Left lung (tissue), 10 donors: ENCODE measurements around the gene CKB. TPM values are rescaled to one million over a fixed set of nuclear protein-coding genes. Genes with fewer than 3 reads are reported as not detected.

ENCODE experiments used
- ATAC-seq: fragments of 200-7000 bp; cut with Tn5 transposase; one replicate; pipeline ENCODE4 v1.9.1; 2020; ENCODE audit warnings: moderate library complexity
- DNase-seq, 4 donors: peaks; one replicate each; pipeline ENCODE4 v3.0.0-alpha.2; 2013 to 2020
- H3K27ac ChIP-seq, 2 donors: fragments of 200-600 bp; sonication (generic) in 1 of 2; one replicate each; pipeline versions ENCODE4 v1.5.0 to v1.8.0; 2020 to 2021
- H3K27me3 ChIP-seq, 2 donors: fragments of 200-600 bp; sonication (generic) in 1 of 2; one replicate each; pipeline versions ENCODE4 v1.5.0 to v1.8.0; 2020 to 2021
- H3K36me3 ChIP-seq, 2 donors: fragments of 200-600 bp; sonication (generic) in 1 of 2; one replicate each; pipeline versions ENCODE4 v1.5.0 to v1.8.0; 2020 to 2021
- H3K4me1 ChIP-seq, 2 donors: fragments of 200-600 bp; one replicate each; pipeline ENCODE4 v1.8.0; 2021
- H3K4me3 ChIP-seq, 2 donors: fragments of 200-600 bp; sonication (generic) in 1 of 2; one replicate each; pipeline versions ENCODE4 v1.5.0 to v1.8.0; 2020 to 2021; ENCODE audit warnings: mild to moderate bottlenecking in 1 of 2
- H3K9me3 ChIP-seq, 2 donors: fragments of 200-600 bp; sonication (generic) in 1 of 2; one replicate each; pipeline versions ENCODE4 v1.5.0 to v1.8.0; 2020 to 2021
- intact Hi-C, 2 donors: fragments of 100-400 bp; cut with DNase I; formaldehyde crosslinking; loops; one replicate each; pipeline versions ENCODE4 v1.11.2 to v1.14.2; 2022
- polyA plus RNA-seq, 6 donors: library from polyadenylated mRNA; unstranded; fragments of 120-200 nt; gene quantifications; one replicate each; pipeline ENCODE4 v1.2.1, GENCODE V29; 2013; ENCODE audit not compliant: insufficient read length in 6 of 6
- total RNA-seq, 2 donors: library from RNA; stranded (reverse); fragmentation: NEBNext Ultra II Directional; extraction: Animal tissue kit (Norgen Biotek cat#: 25700); gene quantifications; one replicate each; pipeline ENCODE4 v1.2.1, GENCODE V29; 2021
- TF ChIP-seq, protein P1 (sequence below), 2 donors: fragments of 200-600 bp; sonication (generic) in 1 of 2; IDR thresholded peaks; one replicate each; pipeline versions ENCODE4 v1.5.0 to v1.8.0; 2021; ENCODE audit warnings: antibody characterized with exemption in 2 of 2
- donor health status: DM: no; HTN: yes; CAD: no.
- donor health status: DM: no; HTN: no; CAD: no.

The CKB gene
- total and polyA plus RNA-seq, 8 donors, result 129 to 312 (median 210) TPM

DNA sequence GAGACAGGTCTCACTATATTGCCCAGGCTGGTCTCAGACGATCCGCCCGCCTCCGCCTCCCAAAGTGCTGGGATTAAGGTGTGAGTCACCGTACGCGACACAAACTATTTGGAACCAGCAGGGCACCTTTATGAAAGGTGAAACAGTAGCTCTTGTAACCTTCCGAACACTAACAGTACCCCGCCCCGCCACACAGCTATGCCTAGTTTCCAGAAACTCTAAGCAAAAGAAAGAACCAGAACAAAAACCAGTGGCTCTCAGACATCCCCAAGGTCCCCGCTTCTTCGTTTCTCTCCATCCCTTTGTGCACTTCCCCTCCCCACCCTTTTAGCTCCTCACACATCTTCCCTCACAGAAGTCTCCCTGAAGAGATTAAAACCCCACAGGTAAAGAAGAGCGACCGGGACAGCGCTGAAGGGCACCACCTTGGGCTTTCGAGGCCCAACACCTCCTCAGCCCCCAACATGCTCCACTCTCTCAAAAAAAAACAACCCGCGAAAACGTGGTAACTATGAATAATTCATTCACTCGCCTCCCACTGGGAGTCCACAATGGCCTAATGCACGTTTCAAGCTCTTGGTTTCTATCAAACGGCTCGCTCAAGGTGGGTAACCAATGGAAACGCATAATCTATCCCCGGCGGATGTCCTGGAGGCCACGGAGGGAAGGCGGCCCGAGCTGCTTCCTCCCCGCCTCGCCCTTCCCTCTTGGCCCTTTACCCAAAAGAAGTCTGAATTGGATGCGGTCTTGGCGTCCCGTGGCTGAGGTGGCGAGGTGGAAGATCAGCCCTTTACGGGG is 39.0 kb upstream of the CKB start:
- H3K4me1 ChIP-seq, result peaks cover 17 to 75% of the 10 kb centered on the region in 2 donors
- intact Hi-C loops, result no loop called here

DNA sequence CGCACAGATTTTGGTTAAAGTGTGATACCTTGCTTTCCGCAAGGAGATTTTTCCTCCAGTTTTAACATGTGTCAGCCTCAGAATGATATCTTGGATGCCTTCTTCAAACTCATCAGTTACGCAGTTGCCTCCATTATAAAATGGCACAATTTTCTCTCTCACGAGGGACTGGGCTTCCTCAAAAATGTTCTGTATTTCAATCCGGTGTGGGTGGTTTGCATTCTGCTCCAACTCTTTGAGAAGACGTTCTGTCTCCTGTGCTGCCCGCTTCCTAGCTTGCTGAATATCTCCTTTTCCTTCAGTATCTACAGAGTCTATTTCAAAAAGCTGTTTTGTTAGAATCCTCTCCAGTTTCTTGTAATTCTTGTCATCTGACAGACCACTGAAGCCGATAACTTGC is 38.1 kb upstream of the CKB start:
- Histone ChIP-seq H3K27me3 (no peaks in the 10 kb centered on the region), H3K36me3 (peaks cover 0 to 32% of the 10 kb centered on the region in 2 donors), H3K4me1 (peaks cover 17 to 68% of the 10 kb centered on the region in 2 donors), H3K9me3 (no peaks in the 10 kb centered on the region), H3K4me3 (peak overlapping the region in 1 of 2 donors; percentile 81), H3K27ac (peak overlapping the region in 1 of 2 donors; percentile 97)
- TF ChIP-seq, protein P1, sequence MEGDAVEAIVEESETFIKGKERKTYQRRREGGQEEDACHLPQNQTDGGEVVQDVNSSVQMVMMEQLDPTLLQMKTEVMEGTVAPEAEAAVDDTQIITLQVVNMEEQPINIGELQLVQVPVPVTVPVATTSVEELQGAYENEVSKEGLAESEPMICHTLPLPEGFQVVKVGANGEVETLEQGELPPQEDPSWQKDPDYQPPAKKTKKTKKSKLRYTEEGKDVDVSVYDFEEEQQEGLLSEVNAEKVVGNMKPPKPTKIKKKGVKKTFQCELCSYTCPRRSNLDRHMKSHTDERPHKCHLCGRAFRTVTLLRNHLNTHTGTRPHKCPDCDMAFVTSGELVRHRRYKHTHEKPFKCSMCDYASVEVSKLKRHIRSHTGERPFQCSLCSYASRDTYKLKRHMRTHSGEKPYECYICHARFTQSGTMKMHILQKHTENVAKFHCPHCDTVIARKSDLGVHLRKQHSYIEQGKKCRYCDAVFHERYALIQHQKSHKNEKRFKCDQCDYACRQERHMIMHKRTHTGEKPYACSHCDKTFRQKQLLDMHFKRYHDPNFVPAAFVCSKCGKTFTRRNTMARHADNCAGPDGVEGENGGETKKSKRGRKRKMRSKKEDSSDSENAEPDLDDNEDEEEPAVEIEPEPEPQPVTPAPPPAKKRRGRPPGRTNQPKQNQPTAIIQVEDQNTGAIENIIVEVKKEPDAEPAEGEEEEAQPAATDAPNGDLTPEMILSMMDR (IDR thresholded peaks at IDR 0.05), result no peak
- intact Hi-C loops, result no loop called here
- ATAC-seq (no peak), DNase-seq (no peak)

More for the DNA sequence above, 39.0 kb upstream of the CKB start:
- Histone ChIP-seq H3K36me3 (peaks cover 0 to 32% of the 10 kb centered on the region in 2 donors), H3K27me3 (no peaks in the 10 kb centered on the region), H3K4me3 (peak overlapping the region; percentile 81 to 99), H3K9me3 (no peaks in the 10 kb centered on the region), H3K27ac (peak overlapping the region; percentile 93 to 97)
- TF ChIP-seq, protein P1 (IDR thresholded peaks at IDR 0.05), result no peak
- peak; percentile 28 for ATAC-seq
- DNase-seq, result peak in 1 of 4 donors; percentile 40

DNA sequence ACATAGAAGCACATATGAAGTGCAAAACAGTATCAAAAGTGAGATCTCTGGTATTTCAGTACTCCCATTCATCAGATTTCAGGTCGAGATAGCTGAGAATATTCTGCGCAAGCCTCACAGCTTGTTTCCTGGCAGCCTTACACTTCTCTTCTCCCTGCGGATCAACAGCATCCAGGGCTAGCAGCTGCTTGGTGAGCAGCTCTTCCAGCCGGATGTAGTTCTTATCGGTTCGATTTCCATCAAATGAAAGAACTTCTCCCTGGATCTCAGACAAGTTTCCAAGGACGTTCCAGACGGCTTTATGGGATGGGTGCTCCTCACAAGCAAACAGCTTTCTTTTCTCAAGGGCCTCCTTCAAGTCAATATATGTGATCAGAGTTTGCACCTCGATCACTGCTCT is 37.1 kb upstream of the CKB start:
- Histone ChIP-seq H3K4me3 (no peak overlapping the region), H3K27me3 (no peaks in the 10 kb centered on the region), H3K4me1 (peaks cover 17 to 60% of the 10 kb centered on the region in 2 donors), H3K36me3 (peaks cover 0 to 35% of the 10 kb centered on the region in 2 donors), H3K9me3 (no peaks in the 10 kb centered on the region), H3K27ac (no peak overlapping the region)
- TF ChIP-seq, protein P1 (IDR thresholded peaks at IDR 0.05), result no peak
- ATAC-seq, result no peak
- no peak for DNase-seq
- intact Hi-C loops, result no loop called here

DNA sequence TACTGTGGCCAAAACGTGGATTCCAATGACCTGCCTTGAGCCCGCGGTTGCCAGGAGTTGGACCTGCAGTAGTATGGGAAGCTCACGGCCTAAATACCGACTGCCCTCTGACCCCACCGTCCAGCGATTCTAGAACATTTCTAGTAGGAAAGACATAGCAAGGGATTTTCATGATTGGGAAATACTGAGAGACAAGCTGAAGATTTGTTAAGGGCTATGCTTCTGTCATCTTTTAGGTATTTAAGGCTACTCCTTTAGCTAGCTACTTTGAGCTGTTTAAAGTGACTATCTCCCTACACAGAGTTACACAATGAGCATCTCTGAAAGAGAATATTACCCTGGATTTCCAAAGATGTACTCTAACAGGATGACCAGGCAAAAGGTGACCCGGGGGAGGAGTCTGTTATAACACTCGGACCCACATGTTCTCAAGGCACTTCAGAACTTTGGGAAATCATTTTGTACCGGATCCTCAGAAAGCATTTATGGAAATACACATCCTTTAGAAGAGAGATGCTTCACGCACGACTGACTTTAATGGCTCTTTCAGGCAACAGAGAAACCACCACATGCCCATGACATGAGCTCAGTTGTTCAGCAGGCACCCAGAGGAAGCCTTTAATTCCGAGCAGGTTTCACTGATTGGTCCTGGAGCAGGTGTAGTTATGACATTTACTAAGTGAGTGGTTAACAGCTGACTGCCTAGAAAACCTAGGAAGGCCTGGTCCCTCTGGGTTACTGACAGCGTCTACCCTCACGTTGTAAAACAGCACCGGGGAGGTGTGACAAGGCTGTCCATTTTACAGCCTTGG is 35.6 kb upstream of the CKB start:
- H3K27ac ChIP-seq, result no peak overlapping the region
- peak in 1 of 4 donors; percentile 31 for DNase-seq
- no peaks in the 10 kb centered on the region for H3K27me3 ChIP-seq
- peaks cover 8 to 46% of the 10 kb centered on the region in 2 donors for H3K4me1 ChIP-seq
- TF ChIP-seq, protein P1 (IDR thresholded peaks at IDR 0.05), result no peak
- ATAC-seq, result no peak
- intact Hi-C loops, result no loop called here
- H3K36me3 ChIP-seq, result peaks cover 0 to 38% of the 10 kb centered on the region in 2 donors
- H3K9me3 ChIP-seq, result no peaks in the 10 kb centered on the region
- no peak overlapping the region for H3K4me3 ChIP-seq
